CD4-positive, alpha-beta T cell treated with Interleukin-6 for 4 hours (primary cell): ENCODE results near the gene NRAP.

Experiments
- DNase-seq: peaks from one replicate; pipeline ENCODE4 v3.0.0-alpha.2; 2020; ENCODE audit warnings: mixed read lengths

Gene NRAP

GRCh38 chr10:113557903-113558321 lies 105.9 kb downstream of the NRAP start:
- no peak for DNase-seq

GRCh38 chr10:113557424-113557862 lies 106.4 kb downstream of the NRAP start:
- DNase-seq = no peak

GRCh38 chr10:113555751-113556150 lies 108.1 kb downstream of the NRAP start:
- DNase-seq = no peak

- no peak for DNase-seq
Measured at GRCh38 chr10:113555245-113555644, 108.6 kb downstream of the NRAP start.

GRCh38 chr10:113554214-113554613 lies 109.6 kb downstream of the NRAP start:
- DNase-seq = no peak

GRCh38 chr10:113553149-113553548 lies 110.7 kb downstream of the NRAP start:
- no peak for DNase-seq

GRCh38 chr10:113552701-113553100 lies 111.1 kb downstream of the NRAP start, which contains the start of gene HABP2:
HABP2 (plus strand) TSS chr10:113553053; CDS start chr10:113553122, 69 bp downstream.
- DNase-seq = no peak

- no peak for DNase-seq
Measured at GRCh38 chr10:113552014-113552413, 111.8 kb downstream of the NRAP start.

- no peak for DNase-seq
Measured at GRCh38 chr10:113550365-113550764, 113.5 kb downstream of the NRAP start.

GRCh38 chr10:113549856-113550255 lies 114.0 kb downstream of the NRAP start:
- DNase-seq = no peak

GRCh38 chr10:113547426-113547825 lies 116.4 kb downstream of the NRAP start:
- no peak for DNase-seq

GRCh38 chr10:113544392-113544791 lies 119.4 kb downstream of the NRAP start:
- DNase-seq = no peak

- no peak for DNase-seq
Measured at GRCh38 chr10:113543107-113543955, 120.5 kb downstream of the NRAP start.

- DNase-seq = no peak
Measured at GRCh38 chr10:113541549-113541927, 122.3 kb downstream of the NRAP start.

GRCh38 chr10:113540845-113541548 lies 122.8 kb downstream of the NRAP start:
- no peak for DNase-seq

- DNase-seq = no peak
Measured at GRCh38 chr10:113539789-113540188, 124.1 kb downstream of the NRAP start.
